ENCODE results near the gene DPEP2NB.

DPEP2NB gene

GRCh38 chr16:67964477-67965131, 51.1 kb downstream of the DPEP2NB start:
- peaks cover 0 to 43% (median 40%) of the 10 kb centered on the region in 5 donors for H3K36me3 ChIP-seq (ENCODE audit: control insufficient read depth in 5 of 5, insufficient read depth in 5 of 5, low read length in 5 of 5)
- H3K9ac ChIP-seq (ENCODE audit: low read length in 5 of 5), result no peak overlapping the region
- peak overlapping the region in 2 of 5 donors; percentile 11 to 20 for H3K4me3 ChIP-seq (ENCODE audit: low read depth in 1 of 5, low read length in 5 of 5)

GRCh38 chr16:67963662-67964321, 51.9 kb downstream of the DPEP2NB start:
- Histone ChIP-seq H3K4me1 (ENCODE audit: control insufficient read depth in 5 of 5, insufficient read depth in 5 of 5, low read length in 5 of 5) (peaks cover 27 to 94% (median 83%) of the 10 kb centered on the region in 5 donors), H3K27ac (ENCODE audit: low read depth, low read length) (peak overlapping the region; percentile 84), H3K4me3 (ENCODE audit: low read depth in 1 of 5, low read length in 5 of 5) (peak overlapping the region in 2 of 5 donors; percentile 17 to 36), H3K9me3 (ENCODE audit: control insufficient read depth in 5 of 5, low read length in 5 of 5) (no peaks in the 10 kb centered on the region), H3K9ac (ENCODE audit: low read length in 5 of 5) (peak overlapping the region in 1 of 5 donors; percentile 5), H3K36me3 (ENCODE audit: control insufficient read depth in 5 of 5, insufficient read depth in 5 of 5, low read length in 5 of 5) (peaks cover 0 to 50% (median 46%) of the 10 kb centered on the region in 5 donors), H3K27me3 (ENCODE audit: control insufficient read depth in 5 of 5, insufficient read depth in 4 of 5, low read length in 5 of 5) (peaks cover 0 to 3% (median 0%) of the 10 kb centered on the region in 5 donors)

More at GRCh38 chr16:67964477-67965131, 51.1 kb downstream of the DPEP2NB start:
- H3K27ac ChIP-seq (ENCODE audit: low read depth, low read length), result peak overlapping the region; percentile 84
- no peaks in the 10 kb centered on the region for H3K9me3 ChIP-seq (ENCODE audit: control insufficient read depth in 5 of 5, low read length in 5 of 5)
- H3K27me3 ChIP-seq (ENCODE audit: control insufficient read depth in 5 of 5, insufficient read depth in 4 of 5, low read length in 5 of 5), result peaks cover 0 to under 1% (median 0%) of the 10 kb centered on the region in 5 donors
- H3K4me1 ChIP-seq (ENCODE audit: control insufficient read depth in 5 of 5, insufficient read depth in 5 of 5, low read length in 5 of 5), result peaks cover 25 to 93% (median 81%) of the 10 kb centered on the region in 5 donors
